ENCODE results near the gene NBDY. TPM values are rescaled to one million over a fixed set of nuclear protein-coding genes. Genes with fewer than 3 reads are reported as not detected.

NBDY gene, protein sequence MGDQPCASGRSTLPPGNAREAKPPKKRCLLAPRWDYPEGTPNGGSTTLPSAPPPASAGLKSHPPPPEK
- 52.1 to 65.6 TPM (median 53.4 TPM) in 5 replicates for total RNA-seq (2022; extraction: Qiagen RNA extraction; ENCODE audit: low read depth)

DNA sequence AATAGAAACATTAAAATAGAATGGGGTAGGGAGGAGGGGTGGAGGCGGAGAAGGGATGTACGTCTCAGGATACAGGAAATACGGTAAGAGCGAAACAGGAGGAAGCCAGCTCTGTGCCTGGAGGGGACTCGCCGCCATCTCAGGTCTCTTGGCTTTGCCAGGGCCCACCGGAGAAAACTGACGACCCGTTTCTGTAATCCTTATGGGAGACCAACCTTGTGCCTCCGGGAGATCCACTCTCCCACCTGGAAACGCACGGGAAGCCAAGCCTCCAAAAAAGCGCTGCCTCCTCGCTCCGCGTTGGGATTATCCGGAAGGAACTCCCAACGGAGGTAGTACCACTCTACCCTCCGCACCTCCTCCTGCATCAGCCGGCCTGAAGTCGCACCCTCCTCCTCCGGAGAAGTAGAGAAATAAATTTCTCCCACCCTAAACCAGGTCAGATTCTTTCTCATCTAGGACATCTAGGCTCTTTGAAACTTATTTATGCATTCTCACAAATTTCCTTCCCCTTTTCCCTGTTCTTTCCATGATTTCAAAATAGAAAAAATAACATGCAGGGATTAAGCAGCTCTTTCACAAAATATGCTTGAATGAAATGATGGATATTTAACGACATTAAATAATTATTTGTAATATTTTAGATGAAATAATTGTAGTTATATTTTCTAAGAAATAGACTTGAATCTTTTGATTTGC is at the start of gene NBDY:
TSS of gene NBDY (plus strand) at position 92 of the 699 bp plus-strand sequence. CDS start at position 203, 111 bp downstream.

Other genes starting within 250 kb of the NBDY start
- 22.9 to 28.6 TPM (median 26.3 TPM) in 5 replicates for gene UBQLN2, start 165.6 kb upstream of the NBDY start, total RNA-seq (2022; extraction: Qiagen RNA extraction; ENCODE audit: low read depth)

All from A549 treated with DMSO at 1 μM for 4 hours (cell line).